Stomach (tissue), 4 donors: ENCODE data around the gene MALL.
"Not testable (repeated sequence)": the region's sequence is repeated elsewhere in the genome, so short reads cannot be mapped to it uniquely, and the experiment has no call there.

Source experiments
- POLR2AphosphoS5 ChIP-seq, 3 donors: sonication (generic); formaldehyde crosslinking; IDR thresholded peaks; one replicate each; pipeline ENCODE4 v1.6.1; 2016; ENCODE audit warnings: antibody characterized with exemption in 3 of 3
- TF ChIP-seq, protein P1 (sequence below), 7 experiments: fragments of 450-650 bp in 4 of 7; fragments of 200-600 bp in 3 of 7; sonication (generic) in 3 of 7; IDR thresholded peaks; one replicate each; pipeline ENCODE4 v1.5.1; 2016 to 2019; ENCODE audit warnings: antibody characterized with exemption in 7 of 7, control low read depth in 2 of 7, mild to moderate bottlenecking in 1 of 7

DNA sequence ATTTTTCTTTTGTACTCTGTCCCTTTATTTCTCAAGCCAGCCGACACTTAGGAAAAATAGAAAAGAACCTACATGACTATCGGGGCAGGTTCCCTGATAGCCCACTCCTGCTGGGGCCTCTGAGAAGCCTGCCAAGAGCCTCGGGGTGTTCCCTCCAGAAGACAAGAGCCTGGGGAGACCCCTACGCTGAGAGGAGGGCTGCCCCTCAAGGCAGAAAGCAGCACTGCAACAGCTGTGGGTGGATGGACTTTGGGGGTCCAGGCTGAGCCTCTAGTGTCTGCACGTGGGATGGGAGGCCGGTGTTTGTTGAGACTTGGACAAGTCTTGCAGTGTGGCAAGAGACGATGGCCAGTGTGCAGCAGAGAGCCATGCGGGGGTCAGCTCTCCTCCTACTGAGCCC, 32.5 kb downstream of the MALL start:
- TF ChIP-seq POLR2AphosphoS5 (IDR thresholded peaks at IDR 0.05) = not testable (repeated sequence)
- TF ChIP-seq, protein P1, sequence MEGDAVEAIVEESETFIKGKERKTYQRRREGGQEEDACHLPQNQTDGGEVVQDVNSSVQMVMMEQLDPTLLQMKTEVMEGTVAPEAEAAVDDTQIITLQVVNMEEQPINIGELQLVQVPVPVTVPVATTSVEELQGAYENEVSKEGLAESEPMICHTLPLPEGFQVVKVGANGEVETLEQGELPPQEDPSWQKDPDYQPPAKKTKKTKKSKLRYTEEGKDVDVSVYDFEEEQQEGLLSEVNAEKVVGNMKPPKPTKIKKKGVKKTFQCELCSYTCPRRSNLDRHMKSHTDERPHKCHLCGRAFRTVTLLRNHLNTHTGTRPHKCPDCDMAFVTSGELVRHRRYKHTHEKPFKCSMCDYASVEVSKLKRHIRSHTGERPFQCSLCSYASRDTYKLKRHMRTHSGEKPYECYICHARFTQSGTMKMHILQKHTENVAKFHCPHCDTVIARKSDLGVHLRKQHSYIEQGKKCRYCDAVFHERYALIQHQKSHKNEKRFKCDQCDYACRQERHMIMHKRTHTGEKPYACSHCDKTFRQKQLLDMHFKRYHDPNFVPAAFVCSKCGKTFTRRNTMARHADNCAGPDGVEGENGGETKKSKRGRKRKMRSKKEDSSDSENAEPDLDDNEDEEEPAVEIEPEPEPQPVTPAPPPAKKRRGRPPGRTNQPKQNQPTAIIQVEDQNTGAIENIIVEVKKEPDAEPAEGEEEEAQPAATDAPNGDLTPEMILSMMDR (IDR thresholded peaks at IDR 0.05) = not testable (repeated sequence)
